ENCODE measurements around the gene APBA2. TPM values are rescaled to one million over a fixed set of nuclear protein-coding genes. Genes with fewer than 3 reads are reported as not detected.

Gene APBA2
- total and polyA plus RNA-seq, 10 of the 15 experiments (the other 5 are each of a cell fraction or from before 2014, with no cell fraction given): 0.06 to 0.26 (median 0.07) TPM; not detected in 7

GRCh38 chr15:29117778-29118177 lies 232.0 kb downstream of the APBA2 start:
- Histone ChIP-seq H3K36me3 (ENCODE audit: control insufficient read depth in 2 of 2, insufficient read depth in 2 of 2, low read length in 1 of 2) (no peaks in the 10 kb centered on the region), H3K4me2 (ENCODE audit: control insufficient read depth, insufficient read depth) (no peak overlapping the region), H3K79me2 (ENCODE audit: control insufficient read depth, insufficient read depth, low read length) (no peaks in the 10 kb centered on the region), H3K4me1 (ENCODE audit: control insufficient read depth, insufficient read depth, low read length) (no peaks in the 10 kb centered on the region), H2AFZ (ENCODE audit: control insufficient read depth, low read depth, low read length) (no peak overlapping the region), H3K9me3 (replicated peaks; ENCODE audit: control insufficient read depth, insufficient read depth, low read length) (no peaks in the 10 kb centered on the region), H3K4me3 (no peak overlapping the region), H3K27ac (ENCODE audit: control insufficient read depth, insufficient read depth) (no peak overlapping the region), H3K27me3 (replicated peaks in 1 of 2; ENCODE audit: control insufficient read depth in 2 of 2, insufficient read depth in 2 of 2, low read length in 1 of 2) (no peaks in the 10 kb centered on the region; a peak in 1 of 4 replicates), H3K9ac (ENCODE audit: control insufficient read depth, insufficient read depth, low read length) (no peak overlapping the region), H4K20me1 (ENCODE audit: control insufficient read depth, insufficient read depth) (no peaks in the 10 kb centered on the region)
- in situ Hi-C loops (cut with MboI) (loop anchor here (25.0 kb wide), 1 partner anchor 945 kb away; no protein-coding TSS in a partner anchor), intact Hi-C loops (cut with micrococcal nuclease; ENCODE audit: unreplicated experiment) (no loop called here)
- ChIA-PET RAD21 (ENCODE audit: unreplicated experiment) (no interaction called here), SMC1A (ENCODE audit: uncharacterized antibody, unreplicated experiment) (no interaction called here), CTCF (interaction anchor here (1.4 kb wide), 1 partner anchor 18 kb away, joined by 3 read pairs; no protein-coding TSS in a partner anchor), POLR2A (no interaction called here)
- no TSS peak for BruUV-seq (replicated peaks)
- DNase-seq (ENCODE audit: low read depth, low spot score): no peak
- no peak for FAIRE-seq
- 71% methylated on average over 20 of the region's 20 CpGs for WGBS (ENCODE audit: insufficient coverage, insufficient replicate concordance, low lambda C conversion rate, missing lambda C conversion rate)
- ATAC-seq: no peak
- TF ChIP-seq, protein P1, sequence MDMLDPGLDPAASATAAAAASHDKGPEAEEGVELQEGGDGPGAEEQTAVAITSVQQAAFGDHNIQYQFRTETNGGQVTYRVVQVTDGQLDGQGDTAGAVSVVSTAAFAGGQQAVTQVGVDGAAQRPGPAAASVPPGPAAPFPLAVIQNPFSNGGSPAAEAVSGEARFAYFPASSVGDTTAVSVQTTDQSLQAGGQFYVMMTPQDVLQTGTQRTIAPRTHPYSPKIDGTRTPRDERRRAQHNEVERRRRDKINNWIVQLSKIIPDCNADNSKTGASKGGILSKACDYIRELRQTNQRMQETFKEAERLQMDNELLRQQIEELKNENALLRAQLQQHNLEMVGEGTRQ (IDR thresholded peaks at IDR 0.05; ENCODE audit: borderline replicate concordance, low read depth, low read length): no peak
- TF ChIP-seq PAX8 (IDR thresholded peaks at IDR 0.05): no peak
- TF ChIP-seq, protein P2, sequence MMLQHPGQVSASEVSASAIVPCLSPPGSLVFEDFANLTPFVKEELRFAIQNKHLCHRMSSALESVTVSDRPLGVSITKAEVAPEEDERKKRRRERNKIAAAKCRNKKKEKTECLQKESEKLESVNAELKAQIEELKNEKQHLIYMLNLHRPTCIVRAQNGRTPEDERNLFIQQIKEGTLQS (IDR thresholded peaks at IDR 0.05; ENCODE audit: borderline replicate concordance, extremely low read depth, low read depth, low read length): no peak

- 32% methylated on average over 8 of the region's 8 CpGs for WGBS (ENCODE audit: insufficient coverage, insufficient replicate concordance, low lambda C conversion rate, missing lambda C conversion rate)
- Histone ChIP-seq H4K20me1 (ENCODE audit: control insufficient read depth, insufficient read depth) (no peaks in the 10 kb centered on the region), H3K27ac (ENCODE audit: control insufficient read depth, insufficient read depth) (no peak overlapping the region), H3K27me3 (replicated peaks in 1 of 2; ENCODE audit: control insufficient read depth in 2 of 2, insufficient read depth in 2 of 2, low read length in 1 of 2) (no peaks in the 10 kb centered on the region; a peak in 1 of 4 replicates), H2AFZ (ENCODE audit: control insufficient read depth, low read depth, low read length) (no peak overlapping the region), H3K4me3 (no peak overlapping the region), H3K4me1 (ENCODE audit: control insufficient read depth, insufficient read depth, low read length) (no peaks in the 10 kb centered on the region), H3K79me2 (ENCODE audit: control insufficient read depth, insufficient read depth, low read length) (no peaks in the 10 kb centered on the region), H3K36me3 (ENCODE audit: control insufficient read depth in 2 of 2, insufficient read depth in 2 of 2, low read length in 1 of 2) (no peaks in the 10 kb centered on the region), H3K9ac (ENCODE audit: control insufficient read depth, insufficient read depth, low read length) (no peak overlapping the region), H3K9me3 (replicated peaks; ENCODE audit: control insufficient read depth, insufficient read depth, low read length) (no peaks in the 10 kb centered on the region), H3K4me2 (ENCODE audit: control insufficient read depth, insufficient read depth) (no peak overlapping the region)
- FAIRE-seq (no peak), ATAC-seq (no peak), DNase-seq (ENCODE audit: low read depth, low spot score) (no peak)
- ChIA-PET SMC1A (ENCODE audit: uncharacterized antibody, unreplicated experiment) (no interaction called here), RAD21 (ENCODE audit: unreplicated experiment) (no interaction called here), POLR2A (no interaction called here), CTCF (no interaction called here)
- BruUV-seq (replicated peaks): no TSS peak
- intact Hi-C loops (cut with micrococcal nuclease; ENCODE audit: unreplicated experiment): no loop called here
- in situ Hi-C loops (cut with MboI): loop anchor here (25.0 kb wide), 1 partner anchor 942 kb away; no protein-coding TSS in a partner anchor
- TF ChIP-seq YBX1 (IDR thresholded peaks at IDR 0.05): no peak
- no peak for TF ChIP-seq REST (IDR thresholded peaks at IDR 0.05; ENCODE audit: low read depth, low read length)
- no peak for TF ChIP-seq ETV6 (conservative IDR thresholded peaks at IDR 0.05 in 1 of 2, IDR thresholded peaks at IDR 0.05 in 1 of 2; ENCODE audit: borderline replicate concordance in 1 of 2, low read depth in 1 of 2)
- no peak for TF ChIP-seq BCL3 (IDR thresholded peaks at IDR 0.05; ENCODE audit: borderline replicate concordance, insufficient read depth, low read depth, low read length, poor library complexity, severe bottlenecking)
These were observed 234.1 kb downstream of the APBA2 start for GRCh38 chr15:29119847-29120246.
